GM19372 (cell line): ENCODE data around the gene MMD2.

Experiments
- ATAC-seq: cut with Tn5 transposase; IDR thresholded peaks from one replicate; pipeline ENCODE4 v1.9.1; 2021; ENCODE audit warnings: mild to moderate bottlenecking, low read depth, moderate library complexity; ENCODE audit not compliant: unreplicated experiment

MMD2 gene

DNA sequence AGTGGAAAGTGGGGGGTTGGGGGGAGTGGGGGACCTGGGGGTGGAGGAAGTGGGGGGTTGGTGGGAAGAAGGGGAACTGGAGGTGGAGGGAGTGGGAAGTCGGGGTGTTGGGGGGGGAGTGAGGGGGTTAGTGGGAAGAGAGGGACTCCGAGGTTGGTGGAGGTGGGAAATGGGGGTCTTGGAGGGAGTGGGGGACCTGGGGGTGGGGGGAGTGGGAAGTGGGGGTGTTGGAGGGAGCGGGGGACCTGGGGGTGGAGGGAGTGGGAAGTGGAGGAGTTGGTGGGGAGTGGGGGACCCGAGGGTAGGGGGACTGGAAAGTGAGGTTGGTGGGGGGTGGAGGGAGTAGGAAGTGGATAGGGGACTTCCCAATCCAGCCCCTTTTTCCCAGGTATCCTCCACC lies 906 bp upstream of the MMD2 start:
- no peak for ATAC-seq

- ATAC-seq, result no peak
Measured at GRCh38 chr7:4959306-4959705, 319 bp upstream of the MMD2 start.

DNA sequence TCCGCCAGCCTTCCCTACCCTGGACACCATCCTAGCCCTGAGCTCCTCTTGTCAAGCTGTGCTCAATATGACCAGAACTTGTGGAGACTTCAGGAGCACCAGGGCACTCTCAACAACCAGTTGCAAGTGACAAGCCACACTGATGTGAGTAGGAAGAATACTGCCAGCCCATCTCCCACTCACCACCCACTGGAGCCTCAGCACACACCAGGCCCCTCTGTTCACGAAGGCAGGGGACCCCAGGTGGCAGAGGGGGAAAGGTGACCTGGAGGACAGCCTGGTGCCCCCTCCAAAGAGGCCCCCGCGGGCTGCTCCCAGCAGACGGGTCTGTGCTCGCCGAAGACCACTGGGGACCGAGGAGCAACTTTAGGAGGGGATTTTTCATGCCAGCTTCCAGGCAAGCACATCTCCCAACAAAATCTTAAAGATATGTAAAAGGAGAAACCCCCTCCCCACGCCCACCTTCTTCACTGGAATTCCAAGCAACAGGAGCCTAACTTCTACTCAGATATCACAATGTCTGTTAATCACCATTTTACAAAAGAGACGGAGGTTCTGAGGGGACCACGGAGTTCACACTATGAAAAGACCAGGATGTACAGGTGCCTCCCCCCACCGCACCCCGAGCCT lies 1.0 kb downstream of the MMD2 start:
- no peak for ATAC-seq

DNA sequence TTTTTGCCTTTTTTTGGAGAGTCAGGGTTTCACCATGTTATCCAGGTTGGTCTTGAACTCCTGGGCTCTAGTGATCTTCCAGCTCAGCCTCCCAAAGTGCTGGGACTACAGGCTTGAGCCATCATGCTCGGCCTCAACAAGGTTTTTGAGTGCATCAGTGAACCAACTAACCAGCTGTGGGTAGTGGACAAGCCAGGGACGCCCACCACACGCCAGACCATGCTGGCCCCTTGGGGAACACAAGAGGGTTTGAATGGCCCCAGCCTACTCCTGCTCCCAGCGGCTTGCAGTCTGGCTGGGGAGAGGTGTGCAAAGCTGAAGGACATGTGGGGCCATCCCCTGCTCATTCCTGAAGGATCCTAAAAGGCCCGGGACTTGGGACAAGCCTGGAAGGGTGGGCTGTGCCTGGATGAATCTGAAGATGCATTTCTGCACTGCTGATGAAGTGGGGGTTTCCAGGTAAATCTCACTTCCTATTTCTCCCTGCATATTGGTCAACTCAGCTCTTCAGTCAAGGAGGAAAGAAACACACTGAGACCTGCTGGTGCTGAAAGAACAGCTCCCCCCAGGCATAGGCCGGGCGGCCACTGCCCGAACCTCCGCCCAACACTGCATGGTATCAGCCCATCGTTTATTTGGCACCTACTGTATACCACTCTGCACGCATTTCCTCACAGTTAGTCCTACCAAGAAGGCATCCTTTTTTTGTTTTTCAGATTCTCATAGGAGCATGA lies 6.9 kb downstream of the MMD2 start:
- ATAC-seq, result no peak

DNA sequence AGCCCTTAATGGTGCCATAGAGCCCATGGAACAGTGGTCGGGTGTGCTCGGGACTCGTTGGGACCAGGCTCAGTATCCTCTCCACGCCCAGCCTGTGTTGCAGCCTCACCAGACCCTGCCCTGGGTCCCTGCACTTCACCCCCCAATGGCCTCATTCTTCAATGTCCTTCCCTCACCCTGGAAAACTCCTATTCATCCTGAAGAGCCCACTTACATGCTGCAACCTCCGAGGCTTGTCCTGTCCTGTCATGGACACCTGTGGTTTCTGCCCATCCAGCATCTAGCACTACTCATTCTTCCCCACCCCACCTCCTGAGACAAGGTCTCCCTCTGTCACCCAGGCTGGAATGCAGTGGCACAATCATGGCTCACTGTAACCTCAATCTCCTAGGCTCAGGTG lies 7.7 kb downstream of the MMD2 start:
- ATAC-seq, result no peak

GRCh38 chr7:4948402-4948801 lies 10.6 kb downstream of the MMD2 start:
- ATAC-seq, result no peak

GRCh38 chr7:4945949-4946348 lies 13.0 kb downstream of the MMD2 start:
- ATAC-seq, result no peak

GRCh38 chr7:4944939-4945338 lies 14.0 kb downstream of the MMD2 start:
- no peak for ATAC-seq

DNA sequence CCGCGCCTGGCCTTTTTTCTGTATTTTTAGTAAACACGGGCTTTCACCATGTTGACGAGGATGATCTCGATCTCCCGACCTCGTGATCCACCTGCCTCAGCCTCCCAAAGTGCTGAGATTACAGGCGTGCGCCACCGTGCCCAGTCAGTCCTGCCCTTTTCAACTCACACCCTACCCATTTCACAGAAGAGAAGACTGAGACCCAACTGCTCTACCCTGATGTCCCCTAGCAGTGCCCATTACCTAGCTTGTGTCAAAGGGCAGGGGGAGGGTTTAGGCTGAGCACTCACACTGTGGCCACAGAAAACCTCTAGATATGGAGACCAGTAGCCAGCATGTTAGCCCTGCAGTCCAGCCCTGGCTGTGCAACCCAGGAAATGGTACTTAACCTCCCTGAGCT lies 15.7 kb downstream of the MMD2 start:
- no peak for ATAC-seq

GRCh38 chr7:4939971-4940728 lies 18.8 kb downstream of the MMD2 start:
- no peak for ATAC-seq

GRCh38 chr7:4937411-4937810 lies 21.6 kb downstream of the MMD2 start:
- ATAC-seq, result no peak

DNA sequence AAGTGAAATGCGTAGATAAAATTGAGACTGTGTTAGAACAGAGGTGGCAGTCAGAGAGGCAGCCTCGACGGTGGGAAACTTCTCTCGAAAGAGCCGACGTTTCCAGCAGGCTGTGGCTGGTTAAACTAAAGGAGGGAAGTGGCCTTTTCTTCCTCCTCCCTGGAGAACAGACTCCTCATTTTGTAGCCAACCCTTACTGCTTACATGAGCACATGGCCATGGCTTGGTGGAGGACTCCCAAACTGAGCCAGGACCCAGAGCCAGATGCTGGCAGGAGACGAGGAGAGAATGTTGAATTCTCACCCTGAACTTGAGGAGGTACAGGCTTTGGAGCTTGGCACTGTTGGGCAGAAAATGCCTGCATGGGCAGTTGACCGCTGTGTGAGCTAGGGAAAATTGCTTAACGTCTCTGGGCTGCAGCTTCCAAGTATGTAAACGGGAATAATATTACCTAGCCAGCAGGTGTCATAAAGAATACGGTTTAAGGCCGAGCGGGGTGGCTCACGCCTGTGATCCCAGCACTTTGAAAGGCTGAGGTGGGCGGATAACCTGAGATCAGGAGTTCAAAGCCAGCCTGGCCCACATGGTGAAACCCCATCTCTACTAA lies 24.5 kb downstream of the MMD2 start:
- ATAC-seq, result no peak

DNA sequence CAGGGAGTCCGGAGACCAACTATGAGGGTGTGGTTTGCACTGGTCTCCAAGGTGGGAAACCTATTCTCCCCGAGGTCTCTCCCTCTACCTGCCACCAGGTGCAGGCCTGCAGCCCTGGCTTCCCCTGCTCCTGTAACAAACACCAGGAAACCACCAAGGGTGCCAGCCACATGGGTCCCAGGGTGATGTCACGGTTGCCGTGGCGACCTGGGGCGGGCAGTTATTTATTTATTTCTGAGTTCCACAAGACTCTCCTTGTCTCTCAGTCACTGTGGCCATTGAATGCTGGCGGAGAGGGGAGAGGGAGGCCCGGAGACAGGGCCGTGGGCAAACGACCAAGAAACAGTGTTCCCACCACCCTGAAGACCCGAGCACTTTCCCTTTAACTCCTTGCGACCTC lies 27.0 kb downstream of the MMD2 start:
- ATAC-seq, result no peak

DNA sequence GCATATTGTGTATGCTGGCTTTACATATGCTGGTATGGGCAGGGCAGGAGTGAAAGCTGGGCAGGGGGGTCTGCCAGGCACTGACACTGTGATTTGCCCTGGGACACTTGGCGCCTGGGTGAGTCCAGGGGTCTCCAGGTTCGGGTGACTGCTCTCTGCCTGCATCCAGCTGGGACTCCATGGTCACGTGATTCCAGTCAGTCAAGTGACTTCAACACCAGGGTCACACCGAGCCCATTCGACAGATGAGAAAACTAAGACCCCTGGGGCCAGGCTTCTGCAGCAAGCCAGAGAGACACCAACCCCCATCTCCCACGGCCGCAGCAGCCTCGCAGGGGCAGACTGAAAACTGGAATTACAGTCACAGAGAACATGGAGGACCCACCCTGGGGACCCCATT lies 30.0 kb downstream of the MMD2 start:
- ATAC-seq, result no peak

DNA sequence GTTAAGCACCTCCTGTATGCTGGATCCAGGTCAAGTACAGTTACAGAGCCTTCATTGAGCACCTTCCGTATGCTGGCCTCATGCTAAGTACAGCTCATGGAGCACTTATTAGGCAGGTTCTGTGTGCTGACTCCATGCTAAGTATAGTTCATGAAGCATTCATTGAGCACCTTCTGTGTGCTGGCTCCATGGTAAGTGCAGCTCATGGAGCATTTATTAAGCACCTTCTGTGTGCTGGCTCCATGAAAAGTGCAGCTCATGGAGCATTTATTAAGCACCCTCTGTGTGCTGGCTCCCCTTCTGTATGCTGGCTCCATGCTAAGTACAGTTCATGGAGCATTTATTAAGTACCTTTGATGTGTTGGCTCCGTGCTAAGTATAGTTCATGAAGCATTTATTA lies 30.5 kb downstream of the MMD2 start:
- ATAC-seq, result no peak

DNA sequence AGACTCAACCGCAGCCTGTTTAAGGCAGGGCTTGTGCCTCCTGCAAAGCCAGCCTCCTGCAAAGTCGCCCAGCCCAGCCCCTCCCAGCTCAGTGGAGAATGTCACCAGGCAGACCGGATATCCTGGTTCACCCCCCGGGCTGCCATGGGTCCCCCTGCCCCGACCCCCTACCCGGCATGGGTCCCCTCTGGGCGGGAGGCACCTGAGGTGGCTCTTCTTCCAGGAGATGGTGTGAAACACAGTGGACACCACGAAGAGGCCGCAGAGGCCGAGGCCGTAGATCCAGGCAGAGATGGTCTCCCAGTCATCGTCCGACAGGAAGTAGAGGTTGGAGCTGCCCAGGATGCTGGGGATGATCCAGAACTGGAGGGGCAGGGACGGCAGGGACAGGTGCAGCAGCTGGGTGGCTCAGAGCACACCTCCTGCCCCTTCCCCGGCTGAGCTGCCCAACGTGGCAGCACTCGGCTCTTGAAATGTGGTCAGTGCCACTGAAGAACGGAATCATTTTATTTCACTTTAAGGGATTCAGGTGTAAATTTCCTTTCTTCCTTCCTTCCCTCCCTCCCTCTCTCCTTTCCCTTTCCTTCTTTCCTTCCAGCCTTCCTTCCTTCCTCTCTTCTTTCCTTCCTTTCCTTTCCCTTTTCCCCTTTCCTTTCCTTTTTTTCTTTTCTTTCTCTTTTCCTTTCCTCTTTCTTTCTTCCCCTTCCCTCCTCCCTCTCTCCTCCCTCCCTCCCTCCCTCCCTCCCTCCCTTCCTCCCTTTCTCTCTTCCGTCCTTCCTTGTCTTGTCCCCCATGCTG lies 38.8 kb downstream of the MMD2 start:
- no peak for ATAC-seq

GRCh38 chr7:4916113-4916512 lies 42.9 kb downstream of the MMD2 start:
- ATAC-seq, result no peak

- no peak for ATAC-seq
Measured at GRCh38 chr7:4911111-4911828, 47.7 kb downstream of the MMD2 start.

GRCh38 chr7:4906682-4907081 lies 52.3 kb downstream of the MMD2 start:
- no peak for ATAC-seq

- no peak for ATAC-seq
Measured at GRCh38 chr7:4905171-4905570, 53.8 kb downstream of the MMD2 start.
